SK-N-MC (cell line): Measurements from ENCODE around the gene ARIH2.
A peak's percentile ranks its signal among the peaks of the same experiment; 100 is the strongest.

Source experiments
- DNase-seq: peaks from one replicate; pipeline ENCODE4 v3.0.0-alpha.2; 2011; ENCODE audit warnings: low read depth, low spot score
- H3K27ac ChIP-seq: fragments of 200-600 bp; sonication (generic); 2 replicates; pipeline ENCODE4 v1.5.1; 2016; ENCODE audit warnings: mixed run types
- H3K36me3 ChIP-seq: fragments of 200-600 bp; sonication (generic); 2 replicates; pipeline ENCODE4 v1.6.1; 2017; ENCODE audit warnings: antibody characterized with exemption, low read length, mixed read lengths; ENCODE audit not compliant: insufficient read depth
- H3K4me3 ChIP-seq: fragments of 200-600 bp; sonication (generic); 2 replicates; pipeline ENCODE4 v1.5.1; 2016
- H3K9ac ChIP-seq: fragments of 200-600 bp; sonication (generic); 2 replicates; pipeline ENCODE4 v1.8.0; 2017; ENCODE audit warnings: mixed run types, mixed read lengths; ENCODE audit not compliant: insufficient read length
- H3K9me3 ChIP-seq: fragments of 200-600 bp; sonication (generic); 2 replicates; pipeline ENCODE4 v1.6.1; 2017; ENCODE audit warnings: low read depth, mild to moderate bottlenecking, antibody characterized with exemption, low read length, moderate library complexity, mixed read lengths
- EZH2 ChIP-seq: fragments of 200-600 bp; sonication (generic); IDR thresholded peaks from one replicate; pipeline ENCODE4 v1.6.1; 2017; ENCODE audit warnings: antibody characterized with exemption
- FOXP2 ChIP-seq: optimal IDR thresholded peaks from 2 replicates; pipeline ENCODE3; 2011; ENCODE audit warnings: mild to moderate bottlenecking, moderate library complexity; ENCODE audit not compliant: insufficient read depth; ENCODE audit errors: extremely low read length, control extremely low read depth
- POLR2AphosphoS5 ChIP-seq: IDR thresholded peaks from 2 replicates; pipeline ENCODE4 v1.6.1; 2012; ENCODE audit warnings: mild to moderate bottlenecking, low read depth, low read length, borderline replicate concordance

Gene ARIH2

GRCh38 chr3:49020330-49021212, 101.9 kb downstream of the ARIH2 start:
- TF ChIP-seq EZH2 (no peak), POLR2AphosphoS5 (no peak), FOXP2 (no peak)
- DNase-seq: no peak
- no peaks in the 10 kb centered on the region for H3K9me3 ChIP-seq
- H3K27ac ChIP-seq: no peak overlapping the region
- H3K36me3 ChIP-seq: peaks cover 17% of the 10 kb centered on the region; the same call in 1 of the 2 replicates
- H3K4me3 ChIP-seq: peak overlapping the region; percentile 86
- peak overlapping the region; percentile 78 for H3K9ac ChIP-seq

- Histone ChIP-seq H3K4me3 (peak overlapping the region; percentile 86), H3K36me3 (peaks cover 24% of the 10 kb centered on the region; the same call in 1 of the 2 replicates), H3K27ac (peak overlapping the region; percentile 85), H3K9me3 (no peaks in the 10 kb centered on the region), H3K9ac (peak overlapping the region; percentile 94)
- DNase-seq: peak; percentile 73
- no peak for TF ChIP-seq EZH2
- TF ChIP-seq FOXP2: no peak
- TF ChIP-seq POLR2AphosphoS5: peak; percentile 100
Observed at GRCh38 chr3:49021213-49021812, 102.7 kb downstream of the ARIH2 start.

GRCh38 chr3:49021813-49022687, 103.4 kb downstream of the ARIH2 start, which contains the start of gene NDUFAF3:
Gene NDUFAF3, plus strand, starts transcription at chr3:49022121. Its CDS starts 24 bp downstream, at chr3:49022145.
- H3K36me3 ChIP-seq: peaks cover 30% of the 10 kb centered on the region; the same call in 1 of the 2 replicates
- peak within 1 kb of the TSS; percentile 94 for H3K9ac ChIP-seq
- DNase-seq: no peak
- TF ChIP-seq EZH2 (no peak), POLR2AphosphoS5 (peak; percentile 52; the same call in 1 of the 2 replicates), FOXP2 (peak; percentile 10)
- no peaks in the 10 kb centered on the region for H3K9me3 ChIP-seq
- peak within 1 kb of the TSS; percentile 85 for H3K27ac ChIP-seq
- H3K4me3 ChIP-seq: peak within 1 kb of the TSS; percentile 86

- Histone ChIP-seq H3K27ac (no peak overlapping the region), H3K9ac (peak overlapping the region; percentile 94), H3K9me3 (no peaks in the 10 kb centered on the region), H3K36me3 (peaks cover 33% of the 10 kb centered on the region; the same call in 1 of the 2 replicates), H3K4me3 (peak overlapping the region; percentile 86)
- DNase-seq: no peak
- TF ChIP-seq EZH2: no peak
Observed at GRCh38 chr3:49022688-49023171, 104.1 kb downstream of the ARIH2 start.

GRCh38 chr3:49023775-49024174, 105.1 kb downstream of the ARIH2 start:
- H3K9ac ChIP-seq: no peak overlapping the region
- no peak for DNase-seq
- peaks cover 37% of the 10 kb centered on the region; the same call in 1 of the 2 replicates for H3K36me3 ChIP-seq
- H3K9me3 ChIP-seq: no peaks in the 10 kb centered on the region
- H3K27ac ChIP-seq: no peak overlapping the region
- TF ChIP-seq POLR2AphosphoS5 (no peak; the same call in 1 of the 2 replicates), EZH2 (no peak), FOXP2 (no peak)
- H3K4me3 ChIP-seq: no peak overlapping the region

- H3K36me3 ChIP-seq: peaks cover 37% of the 10 kb centered on the region; the same call in 1 of the 2 replicates
- H3K27ac ChIP-seq: no peak overlapping the region
- H3K9ac ChIP-seq: no peak overlapping the region
- no peaks in the 10 kb centered on the region for H3K9me3 ChIP-seq
- H3K4me3 ChIP-seq: no peak overlapping the region
- DNase-seq: no peak
- TF ChIP-seq POLR2AphosphoS5: no peak
- no peak for TF ChIP-seq EZH2
- no peak for TF ChIP-seq FOXP2
Observed at GRCh38 chr3:49024449-49024848, 105.8 kb downstream of the ARIH2 start.

- Histone ChIP-seq H3K9ac (no peak overlapping the region), H3K36me3 (peaks cover 37% of the 10 kb centered on the region; the same call in 1 of the 2 replicates), H3K9me3 (no peaks in the 10 kb centered on the region), H3K4me3 (no peak overlapping the region), H3K27ac (no peak overlapping the region)
- TF ChIP-seq POLR2AphosphoS5 (peak; percentile 32), EZH2 (no peak), FOXP2 (no peak)
- no peak for DNase-seq
Observed at GRCh38 chr3:49025005-49025792, 106.6 kb downstream of the ARIH2 start.
